GM18909 (cell line): Measurements from ENCODE around the gene BARX2.

Experiments used
- ATAC-seq: cut with Tn5 transposase; IDR thresholded peaks from one replicate; pipeline ENCODE4 v1.9.1; 2021; ENCODE audit warnings: mild to moderate bottlenecking; ENCODE audit not compliant: unreplicated experiment, poor library complexity

BARX2 gene

GRCh38 chr11:129484068-129484467 lies 108.4 kb downstream of the BARX2 start:
- ATAC-seq: no peak

GRCh38 chr11:129489249-129489648 lies 113.6 kb downstream of the BARX2 start:
- ATAC-seq: no peak

DNA sequence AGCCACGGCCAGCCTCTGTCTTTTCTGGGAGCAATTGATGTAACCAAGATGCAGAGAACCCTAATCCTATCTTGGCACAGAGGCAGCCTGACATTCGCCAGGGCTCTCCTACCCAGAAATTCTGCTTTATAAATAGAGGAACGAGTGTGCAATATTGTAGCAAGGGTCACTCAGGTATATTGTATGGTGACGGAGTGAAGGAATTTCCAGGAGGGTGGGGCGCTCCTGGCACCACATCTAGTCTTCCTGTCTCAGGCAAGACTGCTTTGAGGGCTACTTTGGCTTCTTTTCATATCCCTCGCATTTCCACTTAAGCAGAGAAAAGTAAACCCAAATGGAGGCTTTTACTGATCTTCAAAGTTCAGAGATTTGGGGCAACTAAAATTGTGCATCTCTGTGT lies 114.4 kb downstream of the BARX2 start:
- no peak for ATAC-seq

DNA sequence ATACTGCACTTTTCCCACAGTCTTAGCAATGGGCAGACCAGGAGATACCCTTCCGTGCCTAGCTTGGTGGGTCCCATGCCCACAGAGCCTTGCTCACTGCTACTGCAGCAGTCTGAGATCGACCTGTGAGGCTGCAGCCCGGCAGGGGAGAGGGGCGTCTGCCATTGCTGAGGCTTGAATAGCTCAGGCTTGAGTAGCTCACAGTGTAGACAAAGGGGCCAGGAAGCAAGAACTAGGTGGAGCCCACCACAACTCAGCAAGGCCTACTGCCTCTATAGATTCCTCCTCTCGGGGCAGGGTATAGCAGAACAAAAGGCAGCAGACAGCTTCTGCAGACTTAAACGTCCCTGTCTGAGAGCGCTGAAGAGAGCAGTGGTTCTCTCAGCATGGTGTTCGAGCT lies 118.1 kb downstream of the BARX2 start:
- no peak for ATAC-seq
